Ovary (tissue), 9 donors: ENCODE measurements around the gene PHEX. TPM values are rescaled to one million over a fixed set of nuclear protein-coding genes. Genes with fewer than 3 reads are reported as not detected.

Experiments
- DNase-seq, 5 donors: peaks; one replicate each; pipeline ENCODE4 v3.0.0-alpha.2; 2019 to 2020
- H3K27ac ChIP-seq, 2 donors: fragments of 200-600 bp; one replicate each; pipeline versions ENCODE4 v1.5.1 to v1.8.0; 2019 to 2022
- H3K27me3 ChIP-seq: fragments of 200-600 bp; one replicate; pipeline ENCODE4 v1.8.0; 2022
- H3K36me3 ChIP-seq: fragments of 200-600 bp; sonication (generic); one replicate; pipeline ENCODE4 v1.5.1; 2019
- H3K4me1 ChIP-seq: one replicate; pipeline ENCODE4 v1.8.1; 2013; ENCODE audit warnings: mild to moderate bottlenecking, moderate library complexity; ENCODE audit not compliant: insufficient read depth
- H3K4me3 ChIP-seq: fragments of 200-600 bp; sonication (generic); one replicate; pipeline ENCODE4 v1.5.1; 2017
- H3K9me3 ChIP-seq, 2 donors: fragments of 200-600 bp in 1 of 2; sonication (generic) in 1 of 2; one replicate each; pipeline versions ENCODE4 v1.5.1 to v1.8.1; 2013 to 2019; ENCODE audit warnings: mild to moderate bottlenecking in 1 of 2, moderate library complexity in 1 of 2
- CTCF ChIP-seq, 3 donors: fragments of 450-650 bp in 2 of 3; fragments of 200-600 bp in 1 of 3; IDR thresholded peaks; one replicate each; pipeline versions ENCODE4 v1.5.1 to v1.8.0; 2016 to 2022; ENCODE audit warnings: antibody characterized with exemption in 3 of 3, mild to moderate bottlenecking in 1 of 3
- EP300 ChIP-seq: sonication (generic); formaldehyde crosslinking; IDR thresholded peaks from one replicate; pipeline ENCODE4 v1.6.1; 2017; ENCODE audit warnings: antibody characterized with exemption
- POLR2A ChIP-seq: fragments of 450-650 bp; IDR thresholded peaks from one replicate; pipeline ENCODE4 v1.6.1; 2017; ENCODE audit warnings: antibody characterized with exemption, mild to moderate bottlenecking, moderate library complexity
- WGBS, 3 donors: extraction: QIAGEN DNeasy Blood & Tissue Kit in 1 of 3; methylation state at CpG; one replicate each; pipeline versions ENCODE4 v1.1.5 to v1.1.7; 2013 to 2017; 5-methylcytosine and 5-hydroxymethylcytosine counted together
- intact Hi-C, 4 donors: fragments of 100-400 bp; cut with DNase I; formaldehyde crosslinking; loops; one replicate each; pipeline versions ENCODE4 v1.11.0 to v1.15.1; 2022 to 2023
- polyA plus RNA-seq, 2 donors: library from polyadenylated mRNA; stranded (reverse); fragments of 200-250 nt in 1 of 2; fragments of 350-450 nt in 1 of 2; fragmentation: Illumina TruSeq in 1 of 2; extraction: RNeasy Lipid Tissue Mini Kit (QIAGEN cat#74804) in 1 of 2; gene quantifications; one replicate each; pipeline ENCODE4 v1.2.3, GENCODE V29; 2013 to 2014
- total RNA-seq, 7 donors: library from RNA; depleted of rRNA in 2 of 7; stranded (reverse); fragments of >200 nt in 2 of 7; fragmentation: NEBNext Ultra II Directional in 3 of 7; extraction: Animal tissue kit (Norgen Biotek cat#: 25700) in 3 of 7; gene quantifications; one replicate each; pipeline versions ENCODE4 v1.1.0 to v1.2.4, GENCODE V29; 2016 to 2023
- donor health status: DM: no; HTN: no; CAD: no; lungs with moderate emphysema.
- donor health status: DM: no; HTN: no; CAD: no.
- donor health status: Bipolar disorder and iron deficiency.
- donor health status: DM: yes; HTN: yes; CAD: no.
- donor health status: DM: no; HTN: no; CAD: no.
- donor health status: DM: yes; HTN: yes; CAD: no.

PHEX gene
- total and polyA plus RNA-seq, 9 donors: 0.46 to 18.9 (median 1.1) TPM

GRCh38 chrX:21991504-21991903 is 40.6 kb upstream of the PHEX start:
- H3K36me3 ChIP-seq: no peaks in the 10 kb centered on the region
- no peaks in the 10 kb centered on the region for H3K4me1 ChIP-seq
- H3K27ac ChIP-seq: no peak overlapping the region
- H3K9me3 ChIP-seq: no peaks in the 10 kb centered on the region
- no peak for DNase-seq
- intact Hi-C loops: no loop called here
- no peak overlapping the region for H3K4me3 ChIP-seq
- no peaks in the 10 kb centered on the region for H3K27me3 ChIP-seq
- WGBS, 3 donors: 87 to 94% (median 93%) methylated on average over 3 of the region's 3 CpGs
- TF ChIP-seq EP300 (no peak), CTCF (IDR thresholded peaks at IDR 0.05) (no peak)

GRCh38 chrX:21993265-21993664 is 38.9 kb upstream of the PHEX start:
- Histone ChIP-seq H3K4me3 (no peak overlapping the region), H3K4me1 (no peaks in the 10 kb centered on the region), H3K27ac (no peak overlapping the region), H3K36me3 (no peaks in the 10 kb centered on the region), H3K9me3 (no peaks in the 10 kb centered on the region), H3K27me3 (no peaks in the 10 kb centered on the region)
- WGBS, 3 donors: 64 to 78% (median 68%) methylated on average over 8 of the region's 8 CpGs
- TF ChIP-seq CTCF (IDR thresholded peaks at IDR 0.05) (no peak), EP300 (no peak), POLR2A (no peak)
- intact Hi-C loops: no loop called here
- DNase-seq: no peak

GRCh38 chrX:21996872-21997455 is 35.2 kb upstream of the PHEX start:
- DNase-seq: no peak
- TF ChIP-seq EP300: no peak
- no peak for TF ChIP-seq POLR2A
- TF ChIP-seq CTCF (IDR thresholded peaks at IDR 0.05): no peak
- 74 to 78% (median 74%) methylated on average over 10 of the region's 10 CpGs for WGBS, 3 donors
- H3K27ac ChIP-seq: no peak overlapping the region
- H3K27me3 ChIP-seq: no peaks in the 10 kb centered on the region
- no peaks in the 10 kb centered on the region for H3K36me3 ChIP-seq
- H3K4me3 ChIP-seq: no peak overlapping the region
- no peaks in the 10 kb centered on the region for H3K4me1 ChIP-seq
- intact Hi-C loops: no loop called here
- no peaks in the 10 kb centered on the region for H3K9me3 ChIP-seq

GRCh38 chrX:21998037-21998436 is 34.1 kb upstream of the PHEX start:
- TF ChIP-seq CTCF (IDR thresholded peaks at IDR 0.05): no peak
- no peak for TF ChIP-seq POLR2A
- no peak for TF ChIP-seq EP300
- Histone ChIP-seq H3K9me3 (no peaks in the 10 kb centered on the region), H3K4me1 (no peaks in the 10 kb centered on the region), H3K36me3 (no peaks in the 10 kb centered on the region), H3K27ac (no peak overlapping the region), H3K27me3 (no peaks in the 10 kb centered on the region), H3K4me3 (no peak overlapping the region)
- intact Hi-C loops: no loop called here
- WGBS, 3 donors: 63 to 70% (median 66%) methylated on average over 4 of the region's 4 CpGs
- DNase-seq: no peak
